IPS-11a (cell line): ENCODE measurements around the gene ZYG11B.
"Not testable (repeated sequence)": the region's sequence is repeated elsewhere in the genome, so short reads cannot be mapped to it uniquely, and the experiment has no call there.

Experiments
- H3K4me3 ChIP-seq: one replicate; pipeline ENCODE4 v1.5.1; 2013; ENCODE audit warnings: low read depth, low read length, control low read depth

Gene ZYG11B

GRCh38 chr1:52751589-52752483, 25.6 kb downstream of the ZYG11B start:
- H3K4me3 ChIP-seq: no peak overlapping the region

GRCh38 chr1:52752484-52752826, 26.2 kb downstream of the ZYG11B start:
- H3K4me3 ChIP-seq: no peak overlapping the region

- H3K4me3 ChIP-seq: no peak overlapping the region
Measured at GRCh38 chr1:52753169-52753568, 26.9 kb downstream of the ZYG11B start.

- H3K4me3 ChIP-seq: no peak overlapping the region
Measured at GRCh38 chr1:52756020-52756419, 29.8 kb downstream of the ZYG11B start.

GRCh38 chr1:52759908-52760307, 33.7 kb downstream of the ZYG11B start:
- no peak overlapping the region for H3K4me3 ChIP-seq

- H3K4me3 ChIP-seq: no peak overlapping the region
Measured at GRCh38 chr1:52767596-52768280, 41.5 kb downstream of the ZYG11B start.

- H3K4me3 ChIP-seq: no peak overlapping the region
Measured at GRCh38 chr1:52769346-52770033, 43.2 kb downstream of the ZYG11B start.

GRCh38 chr1:52771384-52771783, 45.1 kb downstream of the ZYG11B start:
- H3K4me3 ChIP-seq: no peak overlapping the region

- no peak overlapping the region for H3K4me3 ChIP-seq
Measured at GRCh38 chr1:52786148-52786547, 59.9 kb downstream of the ZYG11B start.

GRCh38 chr1:52790429-52790828, 64.2 kb downstream of the ZYG11B start:
- not testable (repeated sequence) for H3K4me3 ChIP-seq

GRCh38 chr1:52792036-52792435, 65.8 kb downstream of the ZYG11B start:
- no peak overlapping the region for H3K4me3 ChIP-seq

GRCh38 chr1:52793717-52794116, 67.5 kb downstream of the ZYG11B start:
- H3K4me3 ChIP-seq: not testable (repeated sequence)

GRCh38 chr1:52795464-52795863, 69.2 kb downstream of the ZYG11B start:
- no peak overlapping the region for H3K4me3 ChIP-seq

GRCh38 chr1:52798331-52798730, 72.1 kb downstream of the ZYG11B start:
- H3K4me3 ChIP-seq: no peak overlapping the region

- H3K4me3 ChIP-seq: no peak overlapping the region
Measured at GRCh38 chr1:52801011-52801410, 74.8 kb downstream of the ZYG11B start.

- not testable (repeated sequence) for H3K4me3 ChIP-seq
Measured at GRCh38 chr1:52804083-52804482, 77.8 kb downstream of the ZYG11B start.

GRCh38 chr1:52814465-52814864, 88.2 kb downstream of the ZYG11B start:
- no peak overlapping the region for H3K4me3 ChIP-seq

GRCh38 chr1:52820830-52821229, 94.6 kb downstream of the ZYG11B start:
- H3K4me3 ChIP-seq: not testable (repeated sequence)

GRCh38 chr1:52825868-52826267, 99.6 kb downstream of the ZYG11B start:
- H3K4me3 ChIP-seq: no peak overlapping the region

- no peak overlapping the region for H3K4me3 ChIP-seq
Measured at GRCh38 chr1:52834798-52835197, 108.5 kb downstream of the ZYG11B start.

- no peak overlapping the region for H3K4me3 ChIP-seq
Measured at GRCh38 chr1:52836035-52836434, 109.8 kb downstream of the ZYG11B start.

- H3K4me3 ChIP-seq: not testable (repeated sequence)
Measured at GRCh38 chr1:52839175-52839574, 112.9 kb downstream of the ZYG11B start.
